DMS153 (cell line): ENCODE measurements around the gene CTSZ.
"Not testable (repeated sequence)": the region's sequence is repeated elsewhere in the genome, so short reads cannot be mapped to it uniquely, and the experiment has no call there.

ENCODE experiments used
- DNase-seq: peaks from one replicate; lab custom pipeline; 2025; lab: John Stamatoyannopoulos, UW

CTSZ gene

GRCh38 chr20:58996226-58996611 lies 10.8 kb downstream of the CTSZ start:
- no peak for DNase-seq

DNA sequence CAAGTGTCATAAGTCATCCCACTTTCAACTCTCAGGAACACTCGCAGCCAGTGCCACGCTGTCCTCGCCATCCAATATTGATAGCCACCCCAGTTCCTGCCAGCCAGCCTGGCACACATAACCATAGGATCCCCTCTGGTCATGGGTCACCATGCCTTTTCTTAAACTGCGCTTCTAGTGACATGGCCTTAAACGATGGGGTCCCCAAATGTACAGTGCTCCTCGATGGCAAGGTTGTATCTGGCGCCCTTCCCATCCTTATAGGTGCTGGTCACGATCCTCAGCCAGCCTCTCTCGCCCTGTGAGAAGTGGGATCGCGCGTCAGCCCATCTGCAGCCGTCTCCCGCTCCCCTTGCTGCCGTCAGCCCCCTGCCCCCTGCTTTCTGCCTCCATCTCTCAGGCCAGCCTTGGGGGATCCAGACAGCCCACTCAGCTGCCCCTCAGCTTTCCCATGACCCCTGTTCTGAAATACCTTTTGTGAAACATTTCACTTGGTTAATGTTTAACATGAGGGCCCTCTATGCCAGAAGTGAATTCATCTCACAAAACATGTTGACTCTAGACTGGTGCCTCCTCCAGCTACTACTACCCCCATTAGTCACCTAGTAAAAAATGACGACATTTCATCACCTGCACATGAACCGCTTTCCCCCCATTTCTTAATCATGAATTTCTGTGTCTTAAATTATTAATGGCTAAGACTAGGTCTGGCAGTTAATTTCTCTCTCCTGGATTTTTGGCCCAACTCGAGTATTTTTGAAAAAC lies 11.4 kb downstream of the CTSZ start:
- DNase-seq = no peak

DNA sequence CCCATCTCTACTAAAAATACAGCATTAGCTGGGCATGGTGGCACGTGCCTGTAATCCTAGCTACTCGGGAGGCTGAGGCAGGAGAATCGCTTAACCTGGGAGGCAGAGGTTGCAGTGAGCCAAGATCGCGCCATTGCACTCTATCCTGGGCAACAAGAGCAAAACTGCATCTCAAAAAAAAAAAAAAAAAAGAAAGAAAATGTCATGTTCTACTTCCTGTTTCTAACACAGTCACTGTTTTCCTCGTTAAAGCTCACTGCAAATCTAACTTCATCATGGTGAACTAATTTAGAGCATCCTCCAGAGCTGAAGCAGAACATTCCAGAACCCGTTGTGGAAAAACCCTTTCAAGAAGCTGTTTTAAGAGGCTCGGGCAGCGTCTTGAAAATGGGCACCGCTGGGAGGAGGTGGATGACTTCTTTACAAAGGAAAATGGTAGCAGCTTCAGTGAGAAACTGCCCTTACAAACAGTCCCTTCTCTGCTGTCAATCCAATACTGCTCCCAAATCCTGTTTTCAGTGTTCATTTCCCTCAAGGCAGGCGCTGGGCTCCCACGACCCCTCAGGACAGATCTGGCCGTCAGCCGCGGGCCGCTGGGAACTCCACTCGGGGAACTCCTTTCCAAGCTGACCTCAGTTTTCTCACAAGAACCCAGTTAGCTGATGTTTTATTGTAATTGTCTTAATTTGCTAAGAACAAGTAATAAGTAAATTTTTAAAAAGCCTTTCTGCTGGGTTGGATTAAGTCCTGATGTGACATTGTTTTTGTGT lies 12.5 kb downstream of the CTSZ start:
- DNase-seq = no peak

- DNase-seq = no peak
Observed at GRCh38 chr20:58993332-58994248, 13.5 kb downstream of the CTSZ start.

DNA sequence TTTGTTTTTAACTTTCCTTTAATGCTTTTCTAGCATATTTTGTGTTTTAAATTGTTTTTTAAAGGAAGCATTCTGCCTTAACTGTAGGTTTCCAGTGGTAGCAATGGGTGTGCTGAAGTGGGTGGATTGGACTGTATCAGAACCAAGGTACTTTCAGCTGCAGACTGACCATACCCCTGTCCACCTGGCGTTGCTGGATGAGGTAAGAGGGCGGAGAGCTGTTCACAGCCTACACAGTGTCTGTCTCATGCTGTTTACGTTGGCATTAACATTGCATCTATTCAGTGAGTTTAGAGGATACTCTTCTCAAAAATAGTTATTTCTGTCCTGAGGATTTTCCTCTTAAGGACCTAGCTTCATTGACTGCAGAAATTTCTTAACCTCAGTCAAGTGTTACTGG lies 14.1 kb downstream of the CTSZ start:
- no peak for DNase-seq

GRCh38 chr20:58991715-58992114 lies 15.3 kb downstream of the CTSZ start:
- no peak for DNase-seq

GRCh38 chr20:58990651-58991445 lies 16.2 kb downstream of the CTSZ start:
- DNase-seq = no peak

GRCh38 chr20:58989196-58989595 lies 17.9 kb downstream of the CTSZ start:
- no peak for DNase-seq

DNA sequence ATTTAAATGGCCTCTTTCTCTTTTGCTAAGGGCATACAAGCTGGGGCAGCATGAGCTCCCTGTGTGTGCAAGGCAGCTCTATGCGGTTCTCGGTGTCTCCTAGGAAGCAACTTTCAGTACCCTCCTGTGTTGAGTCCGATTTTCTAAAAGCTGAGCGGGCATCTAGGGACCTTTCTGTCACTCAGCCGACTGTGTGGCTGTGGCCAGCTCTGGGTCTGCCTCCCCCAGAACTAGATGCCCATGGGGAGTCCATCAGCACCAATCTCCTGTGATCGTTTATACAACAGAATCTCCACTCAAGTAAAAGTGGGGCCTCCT lies 18.5 kb downstream of the CTSZ start:
- DNase-seq = no peak

DNA sequence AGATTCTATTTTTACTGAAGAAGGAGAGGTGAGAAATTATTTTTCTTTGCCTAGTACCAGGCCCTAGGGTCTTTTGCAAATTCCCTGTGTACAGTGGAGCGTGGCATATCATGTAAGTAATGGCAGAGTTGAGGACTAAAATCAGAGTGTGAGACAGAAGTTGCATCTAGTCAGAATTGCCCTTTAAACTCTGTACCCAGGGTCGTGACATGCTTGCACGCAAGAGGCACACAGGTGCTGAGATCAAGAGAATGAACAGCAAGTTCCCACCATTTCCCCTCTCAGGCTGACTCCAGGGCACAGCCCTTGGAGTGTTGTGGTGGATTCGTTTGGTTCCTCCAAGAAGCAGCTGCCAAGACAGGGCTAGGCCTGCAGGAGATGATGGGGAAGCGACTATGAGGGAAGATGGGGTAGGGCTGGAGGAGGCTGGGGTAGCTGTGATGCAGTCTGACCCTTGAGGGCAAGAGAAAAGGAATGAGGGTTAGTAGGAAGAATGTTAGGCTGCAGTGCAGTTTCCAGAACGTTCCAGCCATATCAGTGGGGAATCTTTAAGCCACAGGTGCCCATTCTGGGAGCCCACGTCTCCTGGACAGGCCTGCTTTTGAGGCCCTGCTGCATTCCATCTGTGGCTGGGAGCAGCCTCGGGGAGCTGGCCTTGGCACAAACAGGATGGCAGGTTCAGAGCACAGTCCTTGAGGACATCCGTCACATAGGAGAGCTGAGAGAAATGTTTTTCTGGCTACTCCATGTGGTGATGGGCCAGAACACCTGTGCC lies 19.1 kb downstream of the CTSZ start:
- no peak for DNase-seq

DNA sequence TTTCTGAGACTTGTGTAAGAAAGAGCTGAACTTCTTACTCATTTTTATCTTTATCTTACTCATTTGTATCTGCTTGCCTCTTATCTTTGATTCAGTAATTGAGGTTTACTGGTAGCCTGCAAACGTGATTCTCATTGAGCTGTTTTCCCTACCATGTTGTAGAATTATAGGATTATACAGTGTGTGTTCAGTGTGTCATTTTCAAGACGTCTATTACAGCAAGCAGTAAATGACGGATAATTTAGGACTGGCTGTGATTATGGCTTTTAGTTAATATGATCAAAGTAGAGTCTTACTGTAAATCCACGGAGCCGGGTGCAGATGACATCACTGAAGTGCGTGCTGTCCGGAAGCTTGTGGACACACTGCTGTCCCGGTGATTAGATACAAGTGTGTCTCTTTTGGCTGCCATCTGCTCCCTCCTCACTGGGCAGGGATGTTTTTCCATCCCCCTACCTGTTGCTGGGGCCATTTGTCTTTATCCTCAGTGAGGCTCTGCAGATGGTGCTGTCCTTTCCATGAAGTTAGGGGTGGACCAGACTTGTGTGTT lies 20.0 kb downstream of the CTSZ start:
- no peak for DNase-seq

DNA sequence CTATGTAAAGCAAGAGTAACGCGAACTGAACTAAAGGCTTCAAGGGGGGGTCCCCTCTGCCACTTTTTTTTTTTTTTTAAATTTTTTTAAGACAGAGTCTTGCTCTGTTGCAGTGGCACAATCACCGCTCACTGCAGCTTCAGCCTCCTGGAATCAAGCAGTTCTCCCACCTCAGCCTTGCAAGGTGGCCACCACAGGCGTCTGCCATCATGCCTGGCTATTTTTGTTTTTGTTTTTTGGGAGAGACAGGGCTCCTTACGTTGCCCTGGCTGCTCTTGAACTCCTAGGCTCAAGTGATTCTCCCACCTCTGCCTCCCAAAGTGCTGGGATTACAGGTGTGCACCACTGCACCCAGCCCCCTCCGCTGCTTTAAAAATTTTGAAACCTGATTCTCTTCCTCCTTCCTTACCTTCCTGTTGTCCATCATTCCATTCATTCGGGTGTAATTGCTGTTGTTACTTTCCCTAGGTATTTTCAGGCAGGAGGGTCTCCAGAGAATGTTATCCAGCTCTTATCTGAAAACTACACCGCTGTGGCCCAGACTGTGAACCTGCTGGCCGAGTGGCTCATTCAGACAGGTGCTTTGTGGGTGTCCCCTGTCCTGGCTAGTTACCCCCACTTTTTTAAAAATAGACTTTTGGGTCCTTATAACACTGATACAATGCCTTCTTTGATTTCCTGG lies 20.6 kb downstream of the CTSZ start:
- DNase-seq = no peak

- no peak for DNase-seq
Observed at GRCh38 chr20:58985656-58986055, 21.4 kb downstream of the CTSZ start.

DNA sequence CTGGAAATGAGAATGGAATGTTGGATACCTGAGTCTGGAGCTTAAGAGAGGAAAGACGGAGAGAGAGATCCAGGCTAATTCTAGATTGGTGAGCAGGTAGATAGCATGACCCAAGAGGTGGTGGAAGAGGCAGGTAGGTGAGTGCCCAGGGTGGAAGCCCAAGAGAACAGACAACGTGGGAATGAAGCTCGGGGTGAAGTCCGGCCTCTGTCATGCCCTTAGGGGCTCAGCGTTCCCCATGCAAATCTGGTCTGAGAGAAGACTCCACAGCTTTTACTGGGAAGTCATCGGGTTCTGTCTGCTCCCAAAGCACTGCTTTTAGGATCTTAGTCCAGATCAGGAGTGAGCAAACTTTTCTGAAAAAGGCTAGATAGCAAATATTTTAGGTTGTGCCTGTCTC lies 22.4 kb downstream of the CTSZ start:
- no peak for DNase-seq

DNA sequence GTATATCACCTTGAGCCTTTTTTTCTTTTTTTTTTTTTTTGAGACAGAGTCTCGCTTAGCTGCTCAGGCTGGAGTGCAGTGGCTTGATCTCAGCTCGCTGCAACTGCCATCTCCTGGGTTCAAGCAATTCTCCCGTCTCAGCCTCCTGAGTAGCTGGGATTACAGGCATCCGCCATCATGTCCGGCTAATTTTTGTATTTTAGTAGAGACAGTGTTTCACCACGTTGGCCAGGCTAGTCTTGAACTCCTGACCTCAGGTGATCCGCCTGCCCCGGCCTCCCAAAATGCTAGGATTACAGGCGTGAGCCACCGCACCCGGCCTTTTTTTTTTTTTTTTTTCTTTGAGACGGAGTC lies 24.0 kb downstream of the CTSZ start:
- DNase-seq = not testable (repeated sequence)

DNA sequence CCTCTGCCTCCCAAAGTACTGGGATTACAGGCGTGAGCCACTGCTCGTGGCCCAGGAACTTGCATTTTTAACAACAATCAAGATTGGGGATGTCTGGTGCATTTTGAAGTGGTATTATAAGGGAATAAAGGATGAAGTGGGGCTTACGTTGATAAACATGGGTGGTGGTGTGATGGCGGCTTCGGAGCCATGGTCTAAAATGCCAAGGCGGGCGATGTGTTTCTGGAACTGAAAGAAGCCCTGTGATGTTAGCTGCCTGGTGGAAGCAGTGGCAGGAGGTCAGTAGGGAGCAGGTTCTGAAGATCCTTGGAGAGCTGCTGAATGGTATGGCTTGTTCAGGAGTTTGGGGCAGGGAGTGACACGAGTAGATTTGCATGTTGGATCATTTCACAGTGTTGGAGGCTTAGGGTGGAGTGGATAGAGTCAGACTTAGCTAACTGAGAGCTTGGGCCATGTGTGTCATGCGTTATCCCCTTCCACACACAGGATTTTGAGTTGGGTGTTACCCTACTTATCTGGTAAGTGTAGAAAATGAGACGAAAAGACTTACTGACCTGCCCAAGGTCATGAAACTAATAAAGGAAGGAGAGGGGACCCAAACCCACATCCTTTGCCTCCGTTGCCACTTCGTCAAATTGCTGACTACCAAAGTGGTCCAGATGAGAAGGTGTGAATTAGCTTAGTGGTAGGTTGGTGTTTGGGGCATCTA lies 24.5 kb downstream of the CTSZ start:
- DNase-seq = no peak

DNA sequence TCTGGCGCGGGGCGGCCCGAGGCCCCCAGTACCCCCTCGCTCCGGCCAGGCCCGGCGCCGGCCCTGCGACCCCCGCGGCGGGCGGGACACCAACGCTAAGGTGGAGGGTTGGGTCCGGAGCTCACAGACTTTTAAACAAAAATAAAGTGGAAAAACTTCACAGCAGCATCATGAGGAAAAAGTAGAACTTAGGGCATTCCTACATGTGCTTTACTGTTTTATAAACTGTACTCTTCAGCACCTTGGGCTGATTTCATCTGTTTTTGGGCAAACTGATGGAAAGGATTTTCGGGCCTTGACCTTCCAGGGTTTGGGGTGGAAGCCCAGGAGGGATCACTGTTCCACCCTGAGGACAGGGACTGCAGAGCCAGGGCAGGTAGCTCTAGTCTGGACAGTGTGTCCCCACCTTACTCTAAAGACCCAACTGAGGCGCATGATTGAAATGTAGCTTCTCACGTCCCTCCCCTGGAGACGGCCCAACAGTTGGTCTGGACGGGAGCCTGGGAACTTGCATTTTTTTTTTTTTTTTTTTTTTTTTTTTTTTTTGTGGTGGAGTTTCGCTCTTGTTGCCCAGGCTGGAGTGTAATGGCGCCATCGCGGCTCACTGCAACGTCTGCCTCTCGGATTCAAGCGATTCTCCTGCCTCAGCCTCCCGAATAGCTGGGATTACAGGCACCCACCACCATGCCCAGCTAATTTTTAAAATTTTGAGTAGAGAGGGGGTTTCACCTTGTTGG lies 25.3 kb downstream of the CTSZ start:
- DNase-seq = no peak

GRCh38 chr20:58980711-58981627 lies 26.1 kb downstream of the CTSZ start, which contains the start of gene NELFCD:
NELFCD (plus strand) TSS chr20:58981256; CDS start chr20:58981310, 54 bp downstream.
- peak; percentile 64 for DNase-seq
